B cell (primary cell): ENCODE data around the gene SUGCT. TPM values are rescaled to one million over a fixed set of nuclear protein-coding genes. Genes with fewer than 3 reads are reported as not detected.

ENCODE experiments used
- ATAC-seq: fragments of 200-7000 bp; cut with Tn5 transposase; one replicate; pipeline ENCODE4 v1.10.0; 2021; ENCODE audit warnings: low read depth, mild to moderate bottlenecking, moderate number of reproducible peaks, moderate library complexity
- CTCF ChIA-PET: fragments of 350-600 bp; sonication (Branson Sonifier 250); formaldehyde crosslinking; loops from one replicate; lab custom pipeline; 2021; ENCODE audit warnings: antibody characterized with exemption, inconsistent platforms; lab: Charles Lee
- POLR2A ChIA-PET: fragments of 350-600 bp; sonication (Branson Sonifier 250); formaldehyde crosslinking; loops from one replicate; lab custom pipeline; 2021; ENCODE audit warnings: antibody characterized with exemption; lab: Charles Lee
- DNase-seq: peaks from one replicate; pipeline ENCODE4 v3.0.0; 2013
- H2AFZ ChIP-seq: 2 replicates; pipeline ENCODE4 v1.6.1; 2012; ENCODE audit warnings: mild to moderate bottlenecking, low read depth, low read length; ENCODE audit not compliant: insufficient read depth, poor library complexity, severe bottlenecking
- H3K27ac ChIP-seq, 2 donors: 1 replicate in 1 of 2; 2 replicates in 1 of 2; pipeline ENCODE4 v1.5.1; 2012 to 2013; ENCODE audit warnings: low read length in 2 of 2, mild to moderate bottlenecking in 2 of 2, moderate library complexity in 1 of 2
- H3K27me3 ChIP-seq, 4 experiments: fragments of 200-600 bp in 1 of 4; sonication (generic) in 1 of 4; replicated peaks in 1 of 4; 1 replicate in 2 of 4; 2 replicates in 2 of 4; pipeline versions ENCODE4 v1.6.1 to v1.7.0; 2013 to 2016; ENCODE audit warnings: low read length in 3 of 4, mild to moderate bottlenecking in 2 of 4, mixed read lengths in 1 of 4, moderate library complexity in 1 of 4; ENCODE audit not compliant: insufficient read depth in 4 of 4, control insufficient read depth in 3 of 4; ENCODE audit errors: control extremely low read depth in 1 of 4
- H3K36me3 ChIP-seq, 2 experiments: replicated peaks in 1 of 2; 1 replicate in 1 of 2; 2 replicates in 1 of 2; pipeline versions ENCODE4 v1.6.1 to v1.7.1; 2013; ENCODE audit warnings: low read length in 1 of 2; ENCODE audit not compliant: insufficient read depth in 2 of 2, control insufficient read depth in 1 of 2; ENCODE audit errors: control extremely low read depth in 1 of 2, extremely low read depth in 1 of 2
- H3K4me1 ChIP-seq, 2 donors: fragments of 200-600 bp in 1 of 2; sonication (generic) in 1 of 2; 1 replicate in 1 of 2; 2 replicates in 1 of 2; pipeline versions ENCODE4 v1.5.1 to v1.6.1; 2013 to 2017; ENCODE audit warnings: low read length in 2 of 2; ENCODE audit not compliant: control insufficient read depth in 2 of 2, insufficient read depth in 2 of 2
- H3K4me2 ChIP-seq: replicated peaks from 2 replicates; pipeline ENCODE3; 2012; ENCODE audit warnings: mild to moderate bottlenecking, low read depth, low read length; ENCODE audit not compliant: poor library complexity, severe bottlenecking
- H3K4me3 ChIP-seq, 5 experiments: fragments of 200-600 bp in 1 of 5; sonication (generic) in 1 of 5; 1 replicate in 3 of 5; 2 replicates in 2 of 5; pipeline versions ENCODE4 v1.5.1 to v1.7.0; 2011 to 2016; ENCODE audit warnings: low read length in 4 of 5, mild to moderate bottlenecking in 4 of 5, low read depth in 2 of 5, control low read depth in 1 of 5, moderate library complexity in 1 of 5; ENCODE audit not compliant: insufficient read depth in 1 of 5; ENCODE audit errors: control extremely low read depth in 1 of 5, extremely low read depth in 1 of 5
- H3K79me2 ChIP-seq: fragments of 200-600 bp; sonication (generic); one replicate; pipeline ENCODE4 v1.6.0; 2016; ENCODE audit warnings: low read length; ENCODE audit not compliant: control insufficient read depth, insufficient read depth
- H3K9ac ChIP-seq: fragments of 200-600 bp; sonication (generic); 2 replicates; pipeline ENCODE4 v1.6.1; 2017; ENCODE audit warnings: mild to moderate bottlenecking, low read length, moderate library complexity
- H3K9me3 ChIP-seq, 3 donors: one replicate each; pipeline versions ENCODE4 v1.6.1 to v1.7.1; 2013; ENCODE audit warnings: low read length in 2 of 3; ENCODE audit not compliant: control insufficient read depth in 2 of 3, insufficient read depth in 1 of 3; ENCODE audit errors: control extremely low read depth in 1 of 3
- H4K20me1 ChIP-seq: 2 replicates; pipeline ENCODE4 v1.6.0; 2012; ENCODE audit warnings: mild to moderate bottlenecking, low read length; ENCODE audit not compliant: insufficient read depth, control insufficient read depth, poor library complexity, severe bottlenecking
- H3K27ac Mint-ChIP-seq: one replicate; pipeline ENCODE4 v1.8.0; 2021; ENCODE audit warnings: mixed read lengths
- H3K27me3 Mint-ChIP-seq: one replicate; pipeline ENCODE4 v1.8.0; 2021; ENCODE audit warnings: mixed read lengths
- H3K4me1 Mint-ChIP-seq: one replicate; pipeline ENCODE4 v1.8.0; 2021; ENCODE audit warnings: mixed read lengths
- H3K4me3 Mint-ChIP-seq: one replicate; pipeline ENCODE4 v1.8.0; 2021; ENCODE audit warnings: mixed read lengths
- H3K9me3 Mint-ChIP-seq: one replicate; pipeline ENCODE4 v1.8.0; 2022; ENCODE audit warnings: mixed read lengths; ENCODE audit not compliant: insufficient read depth
- EZH2 ChIP-seq: IDR thresholded peaks from 2 replicates; pipeline ENCODE4 v1.6.1; 2012; ENCODE audit warnings: borderline replicate concordance, low read depth, mild to moderate bottlenecking, moderate library complexity, low read length; ENCODE audit not compliant: insufficient read depth, poor library complexity, severe bottlenecking
- WGBS: methylation state at CpG from one replicate; pipeline ENCODE4 v1.1.5; 2013; ENCODE audit warnings: missing lambda C conversion rate; ENCODE audit not compliant: insufficient coverage; 5-methylcytosine and 5-hydroxymethylcytosine counted together
- intact Hi-C: fragments of 100-400 bp; cut with micrococcal nuclease; formaldehyde crosslinking; loops from one replicate; pipeline ENCODE4 v1.10.0; 2022
- polyA plus RNA-seq: library from polyadenylated mRNA; depleted of rRNA; stranded (reverse); fragments of >200 nt; gene quantifications from 2 replicates; pipeline ENCODE4 v1.2.3, GENCODE V29; 2012
- total RNA-seq, 2 donors: library from RNA; stranded (reverse); fragments of 120-200 nt in 1 of 2; gene quantifications; 1 replicate in 1 of 2; 2 replicates in 1 of 2; pipeline versions ENCODE4 v1.2.3 to v1.2.4, GENCODE V29; 2013 to 2022
- TF ChIP-seq, protein P1 (sequence below): fragments of 200-600 bp; IDR thresholded peaks from one replicate; pipeline ENCODE4 v1.8.0; 2022; ENCODE audit warnings: antibody characterized with exemption, mild to moderate bottlenecking

The SUGCT gene
- total and polyA plus RNA-seq, 2 donors (not counting 1 experiment from before 2014, with no cell fraction given) = 0.19 to 0.86 TPM

DNA sequence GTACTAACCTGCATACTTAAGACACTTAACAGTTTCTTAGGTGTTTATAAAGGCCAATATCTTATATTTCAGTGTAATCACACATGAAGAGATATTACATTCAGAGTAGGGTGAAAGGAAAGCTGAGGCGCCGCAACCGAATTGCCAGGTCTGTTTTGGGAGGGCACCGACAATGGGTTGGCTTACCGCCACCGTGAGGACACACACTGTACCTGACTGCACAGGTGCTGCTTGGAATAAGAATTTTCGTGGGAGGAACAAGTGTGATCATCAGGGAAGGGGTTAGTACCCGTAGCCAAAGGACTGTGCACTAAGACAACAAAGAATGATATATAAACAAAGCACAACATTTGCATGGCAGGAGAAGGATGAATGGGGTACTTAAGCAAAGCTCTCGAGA, 591.8 kb downstream of the SUGCT start:
- ChIA-PET POLR2A (no interaction called here), CTCF (no interaction called here)
- TF ChIP-seq EZH2 = no peak
- TF ChIP-seq, protein P1, sequence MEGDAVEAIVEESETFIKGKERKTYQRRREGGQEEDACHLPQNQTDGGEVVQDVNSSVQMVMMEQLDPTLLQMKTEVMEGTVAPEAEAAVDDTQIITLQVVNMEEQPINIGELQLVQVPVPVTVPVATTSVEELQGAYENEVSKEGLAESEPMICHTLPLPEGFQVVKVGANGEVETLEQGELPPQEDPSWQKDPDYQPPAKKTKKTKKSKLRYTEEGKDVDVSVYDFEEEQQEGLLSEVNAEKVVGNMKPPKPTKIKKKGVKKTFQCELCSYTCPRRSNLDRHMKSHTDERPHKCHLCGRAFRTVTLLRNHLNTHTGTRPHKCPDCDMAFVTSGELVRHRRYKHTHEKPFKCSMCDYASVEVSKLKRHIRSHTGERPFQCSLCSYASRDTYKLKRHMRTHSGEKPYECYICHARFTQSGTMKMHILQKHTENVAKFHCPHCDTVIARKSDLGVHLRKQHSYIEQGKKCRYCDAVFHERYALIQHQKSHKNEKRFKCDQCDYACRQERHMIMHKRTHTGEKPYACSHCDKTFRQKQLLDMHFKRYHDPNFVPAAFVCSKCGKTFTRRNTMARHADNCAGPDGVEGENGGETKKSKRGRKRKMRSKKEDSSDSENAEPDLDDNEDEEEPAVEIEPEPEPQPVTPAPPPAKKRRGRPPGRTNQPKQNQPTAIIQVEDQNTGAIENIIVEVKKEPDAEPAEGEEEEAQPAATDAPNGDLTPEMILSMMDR = no peak
- no peak overlapping the region for H3K4me2 ChIP-seq
- no peak overlapping the region for H3K27ac Mint-ChIP-seq
- no peaks in the 10 kb centered on the region for H3K36me3 ChIP-seq
- intact Hi-C loops = no loop called here
- no peak overlapping the region for H3K9ac ChIP-seq
- no peaks in the 10 kb centered on the region for H3K9me3 ChIP-seq
- no peak overlapping the region for H3K27ac ChIP-seq
- H4K20me1 ChIP-seq = no peaks in the 10 kb centered on the region
- ATAC-seq (no peak), DNase-seq (no peak)
- H3K79me2 ChIP-seq = no peaks in the 10 kb centered on the region
- no peaks in the 10 kb centered on the region for H3K4me1 ChIP-seq
- no peak overlapping the region for H2AFZ ChIP-seq
- 96% methylated on average over 3 of the region's 9 CpGs for WGBS
- H3K9me3 Mint-ChIP-seq = no peaks in the 10 kb centered on the region
- no peaks in the 10 kb centered on the region for H3K27me3 Mint-ChIP-seq
- H3K27me3 ChIP-seq = no peaks in the 10 kb centered on the region
- no peaks in the 10 kb centered on the region for H3K4me1 Mint-ChIP-seq
- H3K4me3 Mint-ChIP-seq = no peak overlapping the region
- no peak overlapping the region for H3K4me3 ChIP-seq

DNA sequence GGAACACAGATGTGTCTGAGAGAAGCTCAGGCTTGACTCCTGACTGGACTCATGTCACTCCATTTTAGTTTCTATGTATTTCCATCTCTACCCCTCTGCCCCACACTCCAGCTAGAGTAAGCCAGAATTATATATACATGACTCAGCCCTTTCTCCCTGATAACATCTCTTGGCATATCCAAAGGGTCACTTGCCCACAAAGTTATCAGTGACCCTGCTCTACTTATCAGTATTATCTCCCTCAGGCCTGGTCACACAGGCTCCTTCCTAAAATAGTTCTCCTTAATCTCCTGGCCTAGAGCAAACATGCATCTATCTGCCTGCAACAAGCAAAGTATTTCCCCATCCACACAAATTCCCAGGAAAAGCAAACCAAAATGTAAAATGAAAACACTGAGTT, 598.3 kb downstream of the SUGCT start:
- Histone ChIP-seq H3K36me3 (no peaks in the 10 kb centered on the region), H3K9ac (no peak overlapping the region), H3K9me3 (no peaks in the 10 kb centered on the region), H3K4me2 (no peak overlapping the region), H3K27me3 (no peaks in the 10 kb centered on the region), H3K4me1 (no peaks in the 10 kb centered on the region), H4K20me1 (no peaks in the 10 kb centered on the region), H2AFZ (no peak overlapping the region), H3K79me2 (no peaks in the 10 kb centered on the region), H3K27ac (no peak overlapping the region), H3K4me3 (no peak overlapping the region)
- ATAC-seq (no peak), DNase-seq (no peak)
- Mint-ChIP-seq H3K27ac (no peak overlapping the region), H3K9me3 (no peaks in the 10 kb centered on the region), H3K4me1 (no peaks in the 10 kb centered on the region), H3K4me3 (no peak overlapping the region), H3K27me3 (no peaks in the 10 kb centered on the region)
- CTCF ChIA-PET = no interaction called here
- TF ChIP-seq, protein P1 = no peak
- TF ChIP-seq EZH2 = no peak
- POLR2A ChIA-PET = no interaction called here
- intact Hi-C loops = no loop called here
